ENCODE measurements around the gene ANXA6.

- TF ChIP-seq POLR2A (IDR thresholded peaks at IDR 0.05), result no peak
- TF ChIP-seq, protein P1, sequence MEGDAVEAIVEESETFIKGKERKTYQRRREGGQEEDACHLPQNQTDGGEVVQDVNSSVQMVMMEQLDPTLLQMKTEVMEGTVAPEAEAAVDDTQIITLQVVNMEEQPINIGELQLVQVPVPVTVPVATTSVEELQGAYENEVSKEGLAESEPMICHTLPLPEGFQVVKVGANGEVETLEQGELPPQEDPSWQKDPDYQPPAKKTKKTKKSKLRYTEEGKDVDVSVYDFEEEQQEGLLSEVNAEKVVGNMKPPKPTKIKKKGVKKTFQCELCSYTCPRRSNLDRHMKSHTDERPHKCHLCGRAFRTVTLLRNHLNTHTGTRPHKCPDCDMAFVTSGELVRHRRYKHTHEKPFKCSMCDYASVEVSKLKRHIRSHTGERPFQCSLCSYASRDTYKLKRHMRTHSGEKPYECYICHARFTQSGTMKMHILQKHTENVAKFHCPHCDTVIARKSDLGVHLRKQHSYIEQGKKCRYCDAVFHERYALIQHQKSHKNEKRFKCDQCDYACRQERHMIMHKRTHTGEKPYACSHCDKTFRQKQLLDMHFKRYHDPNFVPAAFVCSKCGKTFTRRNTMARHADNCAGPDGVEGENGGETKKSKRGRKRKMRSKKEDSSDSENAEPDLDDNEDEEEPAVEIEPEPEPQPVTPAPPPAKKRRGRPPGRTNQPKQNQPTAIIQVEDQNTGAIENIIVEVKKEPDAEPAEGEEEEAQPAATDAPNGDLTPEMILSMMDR (IDR thresholded peaks at IDR 0.05 in 8 of 11, conservative IDR thresholded peaks at IDR 0.05 in 3 of 11), result no peak
These were observed 19.5 kb downstream of the ANXA6 start for GRCh38 chr5:151138114-151138513.
